DMS153 (cell line): Measurements from ENCODE around the gene HAL.
A peak's percentile ranks its signal among the peaks of the same experiment; 100 is the strongest.

ENCODE experiments used
- DNase-seq: peaks from one replicate; lab custom pipeline; 2025; lab: John Stamatoyannopoulos, UW

Gene HAL

GRCh38 chr12:96014943-96015599, 18.9 kb upstream of the HAL start:
- DNase-seq = no peak

GRCh38 chr12:96007729-96008128, 11.6 kb upstream of the HAL start:
- peak; percentile 40 for DNase-seq

GRCh38 chr12:96006727-96007126, 10.6 kb upstream of the HAL start:
- no peak for DNase-seq

GRCh38 chr12:96000858-96001257, 4.7 kb upstream of the HAL start:
- DNase-seq = no peak

- DNase-seq = no peak
Measured at GRCh38 chr12:95999484-95999883, 3.3 kb upstream of the HAL start.

- peak; percentile 43 for DNase-seq
Measured at GRCh38 chr12:95998611-95999286, 2.6 kb upstream of the HAL start.

GRCh38 chr12:95997911-95998510, 1.9 kb upstream of the HAL start:
- no peak for DNase-seq

GRCh38 chr12:95997276-95997675, 1.1 kb upstream of the HAL start:
- no peak for DNase-seq

GRCh38 chr12:95995238-95996031, 709 bp downstream of the HAL start:
- no peak for DNase-seq

GRCh38 chr12:95994476-95994875, 1.7 kb downstream of the HAL start:
- DNase-seq = no peak

- no peak for DNase-seq
Measured at GRCh38 chr12:95993907-95994306, 2.2 kb downstream of the HAL start.

GRCh38 chr12:95990136-95990535, 6.0 kb downstream of the HAL start:
- DNase-seq = no peak

- DNase-seq = no peak
Measured at GRCh38 chr12:95989504-95990123, 6.5 kb downstream of the HAL start.

- DNase-seq = no peak
Measured at GRCh38 chr12:95988506-95989275, 7.5 kb downstream of the HAL start.

GRCh38 chr12:95986635-95987570, 9.2 kb downstream of the HAL start:
- DNase-seq = no peak

- DNase-seq = no peak
Measured at GRCh38 chr12:95984682-95985081, 11.5 kb downstream of the HAL start.

GRCh38 chr12:95982602-95983001, 13.5 kb downstream of the HAL start:
- no peak for DNase-seq

- DNase-seq = no peak
Measured at GRCh38 chr12:95980437-95980836, 15.7 kb downstream of the HAL start.

GRCh38 chr12:95978774-95979173, 17.4 kb downstream of the HAL start:
- DNase-seq = no peak

GRCh38 chr12:95978351-95978750, 17.8 kb downstream of the HAL start:
- DNase-seq = no peak
